GM12892 (cell line): ENCODE data around the gene SPC24.

Source experiments
- POLR2A ChIP-seq: IDR thresholded peaks from 2 replicates; pipeline ENCODE4 v1.6.1; 2011; ENCODE audit warnings: low read depth, low read length, control low read depth
- POLR2AphosphoS5 ChIP-seq: IDR thresholded peaks from 2 replicates; pipeline ENCODE4 v1.6.1; 2011; ENCODE audit warnings: low read depth, low read length, control low read depth
- TAF1 ChIP-seq: IDR thresholded peaks from 2 replicates; pipeline ENCODE4 v1.6.1; 2011; ENCODE audit warnings: low read depth, mild to moderate bottlenecking, control low read depth, low read length, borderline replicate concordance

- TF ChIP-seq POLR2A (no peak), POLR2AphosphoS5 (no peak), TAF1 (no peak)
Observed at GRCh38 chr19:11138601-11139300, 16.8 kb downstream of the SPC24 start.
